Tibial nerve (tissue), 4 donors: ENCODE results near the gene ATXN10. TPM values are rescaled to one million over a fixed set of nuclear protein-coding genes. Genes with fewer than 3 reads are reported as not detected.
"Not testable (repeated sequence)": the region's sequence is repeated elsewhere in the genome, so short reads cannot be mapped to it uniquely, and the experiment has no call there.

ENCODE experiments used
- DNase-seq, 2 donors: peaks; one replicate each; pipeline ENCODE4 v3.0.0-alpha.2; 2019; ENCODE audit warnings: low spot score in 2 of 2
- H3K27ac ChIP-seq, 4 donors: fragments of 200-600 bp; sonication (generic) in 3 of 4; one replicate each; pipeline ENCODE4 v1.5.1; 2017 to 2019; ENCODE audit warnings: mild to moderate bottlenecking in 1 of 4
- H3K27me3 ChIP-seq, 2 donors: fragments of 200-600 bp; sonication (generic) in 1 of 2; one replicate each; pipeline versions ENCODE4 v1.5.1 to v1.6.0; 2017 to 2019
- H3K36me3 ChIP-seq, 3 donors: fragments of 200-600 bp; sonication (generic); one replicate each; pipeline ENCODE4 v1.5.1; 2018 to 2019
- H3K4me1 ChIP-seq, 4 donors: fragments of 200-600 bp; sonication (generic) in 3 of 4; one replicate each; pipeline ENCODE4 v1.5.1; 2017 to 2019
- H3K4me3 ChIP-seq, 4 donors: fragments of 200-600 bp; sonication (generic) in 3 of 4; one replicate each; pipeline ENCODE4 v1.5.1; 2017 to 2019; ENCODE audit warnings: mild to moderate bottlenecking in 1 of 4, moderate library complexity in 1 of 4
- H3K9me3 ChIP-seq, 4 donors: fragments of 200-600 bp; sonication (generic) in 3 of 4; one replicate each; pipeline ENCODE4 v1.5.1; 2017 to 2019
- CTCF ChIP-seq, 5 experiments: fragments of 200-600 bp in 3 of 5; fragments of 450-650 bp in 2 of 5; sonication (generic) in 3 of 5; IDR thresholded peaks; one replicate each; pipeline ENCODE4 v1.5.1; 2016 to 2019; ENCODE audit warnings: antibody characterized with exemption in 5 of 5, mild to moderate bottlenecking in 3 of 5, moderate library complexity in 2 of 5
- EP300 ChIP-seq, 2 donors: sonication (generic); formaldehyde crosslinking; IDR thresholded peaks; one replicate each; pipeline ENCODE4 v1.6.1; 2017; ENCODE audit warnings: antibody characterized with exemption in 2 of 2, mild to moderate bottlenecking in 1 of 2
- POLR2A ChIP-seq, 2 donors: fragments of 450-650 bp; IDR thresholded peaks; one replicate each; pipeline ENCODE4 v1.6.1; 2017; ENCODE audit warnings: antibody characterized with exemption in 2 of 2, mild to moderate bottlenecking in 2 of 2, moderate library complexity in 2 of 2
- WGBS, 2 donors: methylation state at CpG; one replicate each; pipeline ENCODE4 v1.1.5; 2018; 5-methylcytosine and 5-hydroxymethylcytosine counted together
- total RNA-seq, 4 donors: library from RNA; depleted of rRNA; stranded (reverse); fragments of >200 nt; gene quantifications; one replicate each; pipeline ENCODE4 v1.1.0, GENCODE V29; 2016

The ATXN10 gene
- total RNA-seq, 4 donors from 2014 or later = 163 to 197 (median 178) TPM

GRCh38 chr22:45788522-45788921, 116.9 kb downstream of the ATXN10 start:
- peaks cover 0 to 12% (median 0%) of the 10 kb centered on the region in 3 donors for H3K36me3 ChIP-seq
- DNase-seq = no peak
- H3K4me3 ChIP-seq = no peak overlapping the region
- no peak overlapping the region for H3K27ac ChIP-seq
- peaks cover 0 to 1% (median 0%) of the 10 kb centered on the region in 4 donors for H3K9me3 ChIP-seq
- 97% methylated on average over 8 of the region's 8 CpGs for WGBS, 2 donors
- H3K27me3 ChIP-seq = no peaks in the 10 kb centered on the region
- H3K4me1 ChIP-seq = peaks cover 0 to 33% (median 4%) of the 10 kb centered on the region in 4 donors
- TF ChIP-seq CTCF (IDR thresholded peaks at IDR 0.05) (no peak), POLR2A (IDR thresholded peaks at IDR 0.05) (no peak), EP300 (IDR thresholded peaks at IDR 0.05) (no peak)

- no peak for TF ChIP-seq POLR2A (IDR thresholded peaks at IDR 0.05)
- TF ChIP-seq CTCF (IDR thresholded peaks at IDR 0.05) = no peak
- TF ChIP-seq EP300 (IDR thresholded peaks at IDR 0.05) = no peak
- 93% methylated on average over 1 of the region's 1 CpG for WGBS, 2 donors
- Histone ChIP-seq H3K36me3 (peaks cover 0 to 31% (median 0%) of the 10 kb centered on the region in 3 donors), H3K27ac (no peak overlapping the region), H3K4me3 (no peak overlapping the region), H3K4me1 (peaks cover 0 to 19% (median 0%) of the 10 kb centered on the region in 4 donors), H3K27me3 (no peaks in the 10 kb centered on the region), H3K9me3 (peaks cover 0 to 14% (median 3%) of the 10 kb centered on the region in 4 donors)
- DNase-seq = no peak
Measured at GRCh38 chr22:45790401-45790800, 118.8 kb downstream of the ATXN10 start.

GRCh38 chr22:45793161-45793560, 121.5 kb downstream of the ATXN10 start:
- peaks cover 0 to 49% (median 0%) of the 10 kb centered on the region in 3 donors for H3K36me3 ChIP-seq
- H3K9me3 ChIP-seq = peaks cover 0 to 28% (median 7%) of the 10 kb centered on the region in 4 donors
- H3K27me3 ChIP-seq = no peaks in the 10 kb centered on the region
- no peak overlapping the region for H3K27ac ChIP-seq
- TF ChIP-seq CTCF (IDR thresholded peaks at IDR 0.05) (no peak), EP300 (IDR thresholded peaks at IDR 0.05) (no peak), POLR2A (IDR thresholded peaks at IDR 0.05) (no peak)
- DNase-seq = no peak
- H3K4me1 ChIP-seq = peaks cover 0 to 8% (median 0%) of the 10 kb centered on the region in 4 donors
- no peak overlapping the region for H3K4me3 ChIP-seq
- WGBS, 2 donors = 94 to 97% methylated on average over 3 of the region's 3 CpGs

GRCh38 chr22:45793892-45794291, 122.3 kb downstream of the ATXN10 start:
- peaks cover 0 to 50% (median 0%) of the 10 kb centered on the region in 3 donors for H3K36me3 ChIP-seq
- WGBS, 2 donors = 92 to 95% methylated on average over 2 of the region's 2 CpGs
- peaks cover 0 to 8% (median 0%) of the 10 kb centered on the region in 4 donors for H3K4me1 ChIP-seq
- no peak overlapping the region for H3K4me3 ChIP-seq
- no peak overlapping the region for H3K27ac ChIP-seq
- H3K9me3 ChIP-seq = peaks cover 0 to 28% (median 7%) of the 10 kb centered on the region in 4 donors
- DNase-seq = no peak
- no peaks in the 10 kb centered on the region for H3K27me3 ChIP-seq
- TF ChIP-seq POLR2A (IDR thresholded peaks at IDR 0.05) (no peak), EP300 (IDR thresholded peaks at IDR 0.05) (no peak), CTCF (IDR thresholded peaks at IDR 0.05) (no peak)

- Histone ChIP-seq H3K9me3 (peaks cover 0 to 28% (median 7%) of the 10 kb centered on the region in 4 donors), H3K36me3 (peaks cover 0 to 56% (median 0%) of the 10 kb centered on the region in 3 donors)
- DNase-seq, H3K27me3 ChIP-seq, H3K27ac ChIP-seq, H3K4me1 ChIP-seq, H3K4me3 ChIP-seq: not testable (repeated sequence)
- WGBS, 2 donors = 93 to 98% methylated on average over 9 of the region's 9 CpGs
Measured at GRCh38 chr22:45796009-45796408, 124.4 kb downstream of the ATXN10 start.

- WGBS, 2 donors = 93 to 94% methylated on average over 2 of the region's 2 CpGs
- TF ChIP-seq CTCF (IDR thresholded peaks at IDR 0.05) = no peak
- TF ChIP-seq EP300 (IDR thresholded peaks at IDR 0.05) = no peak
- TF ChIP-seq POLR2A (IDR thresholded peaks at IDR 0.05) = no peak
- H3K36me3 ChIP-seq = peaks cover 0 to 45% (median 0%) of the 10 kb centered on the region in 3 donors
- H3K9me3 ChIP-seq = peaks cover 0 to 24% (median 7%) of the 10 kb centered on the region in 4 donors
- no peak for DNase-seq
- H3K27me3 ChIP-seq = no peaks in the 10 kb centered on the region
- no peaks in the 10 kb centered on the region for H3K4me1 ChIP-seq
- no peak overlapping the region for H3K27ac ChIP-seq
- no peak overlapping the region for H3K4me3 ChIP-seq
Measured at GRCh38 chr22:45799291-45799690, 127.7 kb downstream of the ATXN10 start.
